ENCODE results near the gene OPCML.

OPCML gene

GRCh38 chr11:133175103-133175502, 357.2 kb downstream of the OPCML start:
- H2AFZ ChIP-seq (ENCODE audit: low read depth, low read length, severe bottlenecking) = no peak overlapping the region
- no peak overlapping the region for H3K27ac ChIP-seq (ENCODE audit: low read depth, low read length)
- no peaks in the 10 kb centered on the region for H3K9me2 ChIP-seq (replicated peaks; ENCODE audit: insufficient read depth, low read length)
- no peaks in the 10 kb centered on the region for H4K20me1 ChIP-seq (ENCODE audit: low read depth, low read length)
- no peak overlapping the region for H3K4me3 ChIP-seq (ENCODE audit: insufficient read depth, low read length, poor library complexity, severe bottlenecking)
- no peaks in the 10 kb centered on the region for H3K79me2 ChIP-seq (ENCODE audit: insufficient read depth, low read length)
- H3K36me3 ChIP-seq (ENCODE audit: low read length) = no peaks in the 10 kb centered on the region
- H3K9ac ChIP-seq (ENCODE audit: low read length) = no peak overlapping the region
- TF ChIP-seq, protein P1, sequence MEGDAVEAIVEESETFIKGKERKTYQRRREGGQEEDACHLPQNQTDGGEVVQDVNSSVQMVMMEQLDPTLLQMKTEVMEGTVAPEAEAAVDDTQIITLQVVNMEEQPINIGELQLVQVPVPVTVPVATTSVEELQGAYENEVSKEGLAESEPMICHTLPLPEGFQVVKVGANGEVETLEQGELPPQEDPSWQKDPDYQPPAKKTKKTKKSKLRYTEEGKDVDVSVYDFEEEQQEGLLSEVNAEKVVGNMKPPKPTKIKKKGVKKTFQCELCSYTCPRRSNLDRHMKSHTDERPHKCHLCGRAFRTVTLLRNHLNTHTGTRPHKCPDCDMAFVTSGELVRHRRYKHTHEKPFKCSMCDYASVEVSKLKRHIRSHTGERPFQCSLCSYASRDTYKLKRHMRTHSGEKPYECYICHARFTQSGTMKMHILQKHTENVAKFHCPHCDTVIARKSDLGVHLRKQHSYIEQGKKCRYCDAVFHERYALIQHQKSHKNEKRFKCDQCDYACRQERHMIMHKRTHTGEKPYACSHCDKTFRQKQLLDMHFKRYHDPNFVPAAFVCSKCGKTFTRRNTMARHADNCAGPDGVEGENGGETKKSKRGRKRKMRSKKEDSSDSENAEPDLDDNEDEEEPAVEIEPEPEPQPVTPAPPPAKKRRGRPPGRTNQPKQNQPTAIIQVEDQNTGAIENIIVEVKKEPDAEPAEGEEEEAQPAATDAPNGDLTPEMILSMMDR (IDR thresholded peaks at IDR 0.05; ENCODE audit: insufficient read depth, low read length, poor library complexity, severe bottlenecking) = no peak
- TF ChIP-seq EZH2phosphoT487 (conservative IDR thresholded peaks at IDR 0.05; ENCODE audit: low read length) = no peak
- no peak overlapping the region for H3K4me2 ChIP-seq (ENCODE audit: low read depth, low read length, poor library complexity, severe bottlenecking)
- no peaks in the 10 kb centered on the region for H3K27me3 ChIP-seq (ENCODE audit: low read length)
- no peaks in the 10 kb centered on the region for H3F3A ChIP-seq (ENCODE audit: insufficient read depth)
- no peaks in the 10 kb centered on the region for H3K9me3 ChIP-seq (ENCODE audit: insufficient read depth, low read length)

DNA sequence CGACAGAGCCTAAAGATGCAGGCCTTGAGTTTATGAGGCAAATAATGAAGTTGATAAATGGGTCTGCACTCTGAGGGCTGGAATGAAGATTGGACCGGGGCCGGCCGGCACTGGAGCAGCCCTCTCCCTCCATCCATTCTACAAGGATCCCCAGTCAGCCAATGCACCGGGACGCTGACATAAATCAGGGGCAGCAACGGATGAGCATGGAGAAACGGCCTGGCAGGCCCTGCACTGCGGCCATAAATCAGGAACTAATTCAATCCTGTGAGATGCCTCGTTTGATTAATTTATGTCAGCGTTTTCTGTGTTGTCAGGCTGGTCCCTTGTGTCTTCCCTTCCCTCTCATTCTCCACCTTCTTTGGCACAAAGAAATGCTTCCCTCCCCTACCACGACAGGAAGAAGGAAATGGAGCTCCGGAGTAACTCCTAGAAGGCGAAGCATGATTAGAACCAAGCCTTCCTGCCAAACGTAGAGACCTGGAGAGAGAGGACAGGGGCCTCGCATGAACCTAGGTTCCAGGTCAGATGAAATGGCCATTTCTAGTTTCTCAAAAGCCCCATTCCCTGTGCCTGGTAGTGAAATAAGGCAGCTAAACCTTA, 358.4 kb downstream of the OPCML start:
- Histone ChIP-seq H3K9me3 (ENCODE audit: insufficient read depth, low read length) (no peaks in the 10 kb centered on the region), H3F3A (ENCODE audit: insufficient read depth) (no peaks in the 10 kb centered on the region)
- TF ChIP-seq, protein P1 (IDR thresholded peaks at IDR 0.05; ENCODE audit: insufficient read depth, low read length, poor library complexity, severe bottlenecking) = no peak
- TF ChIP-seq EZH2phosphoT487 (conservative IDR thresholded peaks at IDR 0.05; ENCODE audit: low read length) = no peak

DNA sequence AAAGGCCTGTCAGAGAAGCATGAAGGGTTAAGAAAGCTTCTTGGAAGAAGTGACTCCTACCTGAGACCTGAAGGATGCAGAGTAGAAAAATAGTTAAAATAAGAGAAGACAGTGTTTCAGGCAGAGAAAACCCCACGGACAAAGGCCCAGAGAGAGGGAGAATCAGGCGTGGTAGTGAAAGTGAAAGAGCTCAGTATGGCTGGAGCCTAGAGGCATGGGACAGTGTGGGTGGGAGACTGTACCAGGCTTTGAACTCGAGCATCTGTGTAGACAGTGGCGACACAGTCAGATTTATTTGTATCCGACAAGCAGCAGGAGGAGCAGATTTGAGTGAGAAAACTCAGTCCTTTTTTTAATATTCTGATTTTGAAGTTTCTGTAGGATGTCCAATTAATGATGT, 360.0 kb downstream of the OPCML start:
- Histone ChIP-seq H3K27ac (ENCODE audit: low read depth, low read length) (no peak overlapping the region), H3K79me2 (ENCODE audit: insufficient read depth, low read length) (no peaks in the 10 kb centered on the region), H3K9me3 (ENCODE audit: insufficient read depth, low read length) (no peaks in the 10 kb centered on the region), H3K27me3 (ENCODE audit: low read length) (no peaks in the 10 kb centered on the region), H3K9ac (ENCODE audit: low read length) (no peak overlapping the region), H4K20me1 (ENCODE audit: low read depth, low read length) (no peaks in the 10 kb centered on the region), H3K4me3 (ENCODE audit: insufficient read depth, low read length, poor library complexity, severe bottlenecking) (no peak overlapping the region), H3F3A (ENCODE audit: insufficient read depth) (no peaks in the 10 kb centered on the region), H3K4me2 (ENCODE audit: low read depth, low read length, poor library complexity, severe bottlenecking) (no peak overlapping the region), H2AFZ (ENCODE audit: low read depth, low read length, severe bottlenecking) (no peak overlapping the region), H3K9me2 (replicated peaks; ENCODE audit: insufficient read depth, low read length) (no peaks in the 10 kb centered on the region), H3K36me3 (ENCODE audit: low read length) (no peaks in the 10 kb centered on the region)
- no peak for TF ChIP-seq EZH2phosphoT487 (conservative IDR thresholded peaks at IDR 0.05; ENCODE audit: low read length)
- TF ChIP-seq, protein P1 (IDR thresholded peaks at IDR 0.05; ENCODE audit: insufficient read depth, low read length, poor library complexity, severe bottlenecking) = no peak

More for the DNA sequence above, 358.4 kb downstream of the OPCML start:
- Histone ChIP-seq H3K9me2 (replicated peaks; ENCODE audit: insufficient read depth, low read length) (no peaks in the 10 kb centered on the region), H3K4me3 (ENCODE audit: insufficient read depth, low read length, poor library complexity, severe bottlenecking) (no peak overlapping the region), H4K20me1 (ENCODE audit: low read depth, low read length) (no peaks in the 10 kb centered on the region), H2AFZ (ENCODE audit: low read depth, low read length, severe bottlenecking) (no peak overlapping the region), H3K36me3 (ENCODE audit: low read length) (no peaks in the 10 kb centered on the region), H3K27ac (ENCODE audit: low read depth, low read length) (no peak overlapping the region), H3K79me2 (ENCODE audit: insufficient read depth, low read length) (no peaks in the 10 kb centered on the region), H3K9ac (ENCODE audit: low read length) (no peak overlapping the region), H3K27me3 (ENCODE audit: low read length) (no peaks in the 10 kb centered on the region), H3K4me2 (ENCODE audit: low read depth, low read length, poor library complexity, severe bottlenecking) (no peak overlapping the region)
